CD4-positive, CD25-positive, alpha-beta regulatory T cell (primary cell): ENCODE data around the gene TRIM74. TPM values are rescaled to one million over a fixed set of nuclear protein-coding genes. Genes with fewer than 3 reads are reported as not detected.
A peak's percentile ranks its signal among the peaks of the same experiment; 100 is the strongest.
"Not testable (repeated sequence)": the region's sequence is repeated elsewhere in the genome, so short reads cannot be mapped to it uniquely, and the experiment has no call there.

Source experiments
- ATAC-seq, 2 donors: fragments of 150-1000 bp; cut with Tn5 transposase; one replicate each; pipeline ENCODE4 v1.10.0; 2021; ENCODE audit warnings: low read depth in 2 of 2, moderate number of reproducible peaks in 2 of 2, moderate library complexity in 1 of 2
- DNase-seq, 3 donors: peaks; one replicate each; pipeline versions ENCODE4 v3.0.0 to v3.0.0-alpha.2; 2012 to 2022; ENCODE audit warnings: mixed read lengths in 1 of 3
- H3K27ac ChIP-seq: one replicate; pipeline ENCODE4 v1.7.0; 2013; ENCODE audit warnings: mild to moderate bottlenecking, low read length; ENCODE audit not compliant: insufficient read depth, poor library complexity, severe bottlenecking
- H3K27me3 ChIP-seq: one replicate; pipeline ENCODE4 v1.7.0; 2013; ENCODE audit warnings: low read length; ENCODE audit not compliant: control insufficient read depth, insufficient read depth
- H3K36me3 ChIP-seq: one replicate; pipeline ENCODE4 v1.7.0; 2013; ENCODE audit warnings: mild to moderate bottlenecking, low read length, moderate library complexity; ENCODE audit not compliant: control insufficient read depth, insufficient read depth
- H3K4me1 ChIP-seq: 2 replicates; pipeline ENCODE4 v1.7.0; 2013; ENCODE audit warnings: mild to moderate bottlenecking, low read length; ENCODE audit not compliant: insufficient read depth, control insufficient read depth, poor library complexity, severe bottlenecking
- H3K4me3 ChIP-seq: one replicate; pipeline ENCODE4 v1.7.0; 2013; ENCODE audit warnings: low read depth, mild to moderate bottlenecking, low read length, moderate library complexity
- H3K9me3 ChIP-seq, 2 experiments: 1 replicate in 1 of 2; 2 replicates in 1 of 2; pipeline ENCODE4 v1.7.0; 2013; ENCODE audit warnings: low read length in 2 of 2, mild to moderate bottlenecking in 1 of 2, moderate library complexity in 1 of 2; ENCODE audit not compliant: control insufficient read depth in 2 of 2
- H3K27ac Mint-ChIP-seq, 3 donors: one replicate each; pipeline ENCODE4 v1.8.0; 2020 to 2022; ENCODE audit warnings: mild to moderate bottlenecking in 3 of 3, mixed read lengths in 3 of 3, moderate library complexity in 2 of 3
- H3K27me3 Mint-ChIP-seq: one replicate; pipeline ENCODE4 v1.8.0; 2022; ENCODE audit warnings: mild to moderate bottlenecking, mixed read lengths
- H3K36me3 Mint-ChIP-seq: one replicate; pipeline ENCODE4 v1.8.0; 2020; ENCODE audit warnings: mixed read lengths
- H3K4me1 Mint-ChIP-seq, 4 donors: one replicate each; pipeline ENCODE4 v1.8.0; 2020 to 2022; ENCODE audit warnings: mixed read lengths in 4 of 4, mild to moderate bottlenecking in 1 of 4
- H3K4me3 Mint-ChIP-seq, 4 donors: one replicate each; pipeline ENCODE4 v1.8.0; 2020 to 2022; ENCODE audit warnings: mild to moderate bottlenecking in 4 of 4, mixed read lengths in 4 of 4, moderate library complexity in 3 of 4
- H3K9me3 Mint-ChIP-seq, 7 donors: one replicate each; pipeline ENCODE4 v1.8.0; 2020 to 2022; ENCODE audit warnings: mixed read lengths in 7 of 7, mild to moderate bottlenecking in 3 of 7, moderate library complexity in 2 of 7
- polyA plus RNA-seq, 4 donors: library from polyadenylated mRNA; unstranded; fragments of 300-500 nt; fragmentation: Illumina TruSeq; gene quantifications; one replicate each; pipeline ENCODE4 v1.2.3, GENCODE V29; 2021
- total RNA-seq: library from RNA; stranded (reverse); gene quantifications from one replicate; pipeline ENCODE4 v1.2.3, GENCODE V29; 2022

TRIM74 gene
- total RNA-seq (3.3 TPM), polyA plus RNA-seq (not detected)

DNA sequence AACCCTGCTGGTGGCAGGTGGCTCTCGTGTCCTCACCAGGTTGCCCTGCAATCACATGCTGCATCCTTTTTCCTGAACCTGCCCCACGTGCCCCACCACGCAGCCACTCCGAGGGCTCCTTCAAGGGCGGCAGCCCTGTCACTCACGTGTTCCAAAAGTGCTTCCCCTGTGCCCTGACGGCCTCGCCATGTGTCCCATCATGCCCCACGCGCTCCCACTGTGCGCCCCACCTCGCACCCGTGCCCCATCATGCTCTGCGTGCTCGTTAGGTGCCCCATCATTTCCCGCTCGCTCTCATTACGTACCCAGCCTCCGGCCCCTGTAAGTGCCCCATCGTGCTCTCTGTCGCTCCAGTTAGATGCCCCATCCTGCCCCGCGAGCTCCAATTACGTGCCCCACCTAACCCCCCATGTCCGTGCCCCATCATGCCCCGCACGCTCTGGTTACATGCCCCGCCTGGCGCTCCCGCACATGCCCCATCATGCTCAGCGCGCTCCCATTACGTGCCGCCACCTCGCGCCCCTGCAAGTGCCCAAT is at the start of gene TRIM74:
Gene TRIM74, minus strand, starts transcription at position 487 of the 537 bp plus-strand sequence. CDS start 3,309 bp downstream, outside the sequence.
- DNase-seq, H3K4me3 Mint-ChIP-seq, ATAC-seq, H3K4me3 ChIP-seq, H3K36me3 ChIP-seq, H3K27ac Mint-ChIP-seq, H3K9me3 ChIP-seq, H3K27ac ChIP-seq, H3K27me3 ChIP-seq, H3K4me1 Mint-ChIP-seq, H3K4me1 ChIP-seq, H3K9me3 Mint-ChIP-seq, H3K36me3 Mint-ChIP-seq, H3K27me3 Mint-ChIP-seq: not testable (repeated sequence)

GRCh38 chr7:73006491-73006890 is 37.2 kb upstream of the TRIM74 start:
- H3K4me3 ChIP-seq, result peak overlapping the region; percentile 52
- not testable (repeated sequence) for H3K9me3 Mint-ChIP-seq, H3K4me1 ChIP-seq, H3K36me3 Mint-ChIP-seq, H3K27ac Mint-ChIP-seq, H3K27me3 ChIP-seq, H3K36me3 ChIP-seq, ATAC-seq, DNase-seq, H3K9me3 ChIP-seq, H3K27ac ChIP-seq, H3K27me3 Mint-ChIP-seq
- Mint-ChIP-seq H3K4me3 (peak overlapping the region in 1 of 4 donors; percentile 73), H3K4me1 (peaks cover 0 to 14% (median 4%) of the 10 kb centered on the region in 4 donors)

GRCh38 chr7:73005693-73006447 is 36.6 kb upstream of the TRIM74 start:
- Histone ChIP-seq H3K27ac (peak overlapping the region; percentile 69), H3K4me3 (peak overlapping the region; percentile 44)
- H3K9me3 Mint-ChIP-seq, H3K36me3 Mint-ChIP-seq, H3K9me3 ChIP-seq, H3K4me1 ChIP-seq, H3K27me3 Mint-ChIP-seq, H3K36me3 ChIP-seq, H3K27me3 ChIP-seq: not testable (repeated sequence)
- peak overlapping the region; percentile 95 to 100 (median 97) for H3K4me3 Mint-ChIP-seq
- ATAC-seq (peak; percentile 83 to 87), DNase-seq (peak; percentile 88 to 92 (median 90))
- H3K4me1 Mint-ChIP-seq, result peaks cover 0 to 14% (median 4%) of the 10 kb centered on the region in 4 donors
- peak overlapping the region; percentile 98 to 99 (median 99) for H3K27ac Mint-ChIP-seq

DNA sequence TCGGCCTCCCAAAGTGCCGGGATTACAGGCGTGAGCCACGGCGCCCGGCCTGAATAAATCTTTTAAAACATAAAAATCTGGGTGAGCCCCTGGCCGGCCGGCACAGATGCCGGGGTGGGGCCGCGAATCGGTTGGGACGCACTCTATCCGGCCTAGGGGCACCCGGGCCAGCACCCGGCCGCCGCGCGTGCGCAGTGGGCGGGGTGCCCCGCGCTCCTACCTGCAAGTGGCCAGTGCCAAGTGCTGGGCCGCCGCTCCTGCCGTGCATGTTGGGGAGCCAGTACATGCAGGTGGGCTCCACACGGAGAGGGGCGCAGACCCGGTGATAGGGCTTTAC is 36.1 kb upstream of the TRIM74 start:
- not testable (repeated sequence) for H3K4me3 ChIP-seq

DNA sequence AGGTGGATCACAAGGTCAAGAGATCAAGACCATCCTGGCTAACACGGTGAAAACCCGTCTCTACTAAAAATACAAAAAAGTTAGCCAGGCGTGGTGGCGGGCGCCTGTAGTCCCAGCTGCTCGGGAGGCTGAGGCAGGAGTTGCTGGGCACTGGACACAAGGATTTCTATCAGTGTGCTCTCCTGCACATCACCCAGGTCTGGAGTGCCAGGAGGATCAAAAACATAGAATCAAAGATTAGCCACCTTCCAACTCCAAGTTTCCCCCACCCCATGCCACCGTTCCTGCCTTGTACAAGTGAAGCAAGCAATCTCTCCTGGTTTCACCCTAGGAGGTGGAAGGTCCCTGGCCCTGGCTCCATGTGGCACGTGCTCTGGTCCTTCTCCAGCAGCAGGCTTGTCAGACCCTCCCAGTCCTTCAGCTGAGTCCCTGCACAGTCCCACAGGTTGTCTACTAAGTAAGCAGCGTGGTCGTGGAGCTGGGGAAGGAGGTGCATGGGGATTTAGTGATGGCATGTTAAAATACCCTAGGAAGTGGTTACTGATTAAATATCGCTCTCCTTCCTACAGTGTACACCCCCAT is 28.7 kb upstream of the TRIM74 start:
- H3K4me1 Mint-ChIP-seq, H3K9me3 Mint-ChIP-seq, H3K27me3 ChIP-seq, H3K4me1 ChIP-seq, H3K27ac Mint-ChIP-seq, H3K36me3 ChIP-seq, ATAC-seq, H3K27ac ChIP-seq, H3K4me3 ChIP-seq, H3K36me3 Mint-ChIP-seq, H3K4me3 Mint-ChIP-seq, H3K27me3 Mint-ChIP-seq, DNase-seq, H3K9me3 ChIP-seq: not testable (repeated sequence)

More for the DNA sequence above, 36.1 kb upstream of the TRIM74 start:
- H3K4me1 ChIP-seq, H3K27me3 ChIP-seq, H3K9me3 Mint-ChIP-seq, H3K36me3 ChIP-seq, H3K36me3 Mint-ChIP-seq, H3K9me3 ChIP-seq, H3K27me3 Mint-ChIP-seq: not testable (repeated sequence)
- Mint-ChIP-seq H3K4me1 (peaks cover 0 to 14% (median 4%) of the 10 kb centered on the region in 4 donors), H3K4me3 (peak overlapping the region; percentile 95 to 100 (median 97)), H3K27ac (peak overlapping the region; percentile 98 to 99 (median 99))
- DNase-seq (peak in 1 of 3 donors; percentile 66), ATAC-seq (peak; percentile 72 to 77)
- peak overlapping the region; percentile 69 for H3K27ac ChIP-seq

DNA sequence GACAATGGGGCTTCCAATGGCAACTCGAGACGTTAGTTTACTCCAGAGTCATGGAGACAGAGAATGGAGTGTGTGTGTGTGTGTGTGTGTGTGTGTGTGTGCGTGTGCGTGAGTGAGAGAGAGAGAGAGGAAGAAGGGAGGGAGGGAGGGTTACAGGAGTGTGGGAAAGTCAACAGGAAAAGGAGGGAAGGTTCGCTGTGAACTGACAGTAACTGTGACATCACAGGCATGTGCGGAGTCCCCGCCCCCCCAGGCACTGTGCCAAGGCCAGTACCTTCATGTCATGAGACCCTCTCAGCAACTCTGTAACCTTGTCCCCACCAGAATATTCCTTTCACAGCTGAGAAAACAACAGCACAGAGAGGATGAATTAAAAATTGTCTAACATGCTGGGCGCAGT is 28.2 kb upstream of the TRIM74 start:
- H3K27ac ChIP-seq, H3K27me3 ChIP-seq, H3K4me1 ChIP-seq, H3K4me3 Mint-ChIP-seq, H3K36me3 Mint-ChIP-seq, H3K9me3 ChIP-seq, H3K36me3 ChIP-seq, ATAC-seq, H3K27ac Mint-ChIP-seq, DNase-seq, H3K27me3 Mint-ChIP-seq, H3K9me3 Mint-ChIP-seq, H3K4me1 Mint-ChIP-seq, H3K4me3 ChIP-seq: not testable (repeated sequence)

DNA sequence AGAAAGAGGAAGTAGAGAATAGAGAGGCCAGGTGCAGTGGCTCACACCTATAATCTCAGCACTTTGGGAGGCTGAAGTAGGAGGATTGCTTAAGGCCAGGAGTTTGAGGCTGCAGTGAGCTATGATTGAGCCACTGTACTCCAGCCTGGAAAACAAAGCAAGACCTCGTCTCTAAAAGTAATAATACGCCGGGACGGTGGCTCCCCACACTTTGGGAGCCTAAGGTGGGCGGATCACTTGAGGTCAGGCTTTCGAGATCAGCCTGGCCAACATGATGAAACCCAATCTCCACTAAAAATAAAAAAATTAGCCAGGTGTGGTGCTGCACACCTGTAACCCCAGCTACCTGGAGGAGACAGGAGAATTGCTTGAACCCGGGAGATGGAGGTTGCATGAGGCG is 26.2 kb upstream of the TRIM74 start:
- not testable (repeated sequence) for H3K4me3 Mint-ChIP-seq, H3K9me3 ChIP-seq, H3K27me3 Mint-ChIP-seq, H3K4me1 Mint-ChIP-seq, H3K27ac Mint-ChIP-seq, H3K27ac ChIP-seq, H3K9me3 Mint-ChIP-seq, H3K36me3 ChIP-seq, H3K27me3 ChIP-seq, DNase-seq, H3K36me3 Mint-ChIP-seq, H3K4me1 ChIP-seq, ATAC-seq, H3K4me3 ChIP-seq
